GM12874 (cell line): ENCODE measurements around the gene EXOC4.

ENCODE experiments used
- TF ChIP-seq, protein P1 (sequence below): IDR thresholded peaks from 2 replicates; pipeline ENCODE4 v1.5.1; 2011; ENCODE audit warnings: low read depth, mild to moderate bottlenecking, control low read depth, low read length, moderate library complexity; ENCODE audit not compliant: insufficient read depth

EXOC4 gene

GRCh38 chr7:133412942-133413341, 160.1 kb downstream of the EXOC4 start:
- TF ChIP-seq, protein P1, sequence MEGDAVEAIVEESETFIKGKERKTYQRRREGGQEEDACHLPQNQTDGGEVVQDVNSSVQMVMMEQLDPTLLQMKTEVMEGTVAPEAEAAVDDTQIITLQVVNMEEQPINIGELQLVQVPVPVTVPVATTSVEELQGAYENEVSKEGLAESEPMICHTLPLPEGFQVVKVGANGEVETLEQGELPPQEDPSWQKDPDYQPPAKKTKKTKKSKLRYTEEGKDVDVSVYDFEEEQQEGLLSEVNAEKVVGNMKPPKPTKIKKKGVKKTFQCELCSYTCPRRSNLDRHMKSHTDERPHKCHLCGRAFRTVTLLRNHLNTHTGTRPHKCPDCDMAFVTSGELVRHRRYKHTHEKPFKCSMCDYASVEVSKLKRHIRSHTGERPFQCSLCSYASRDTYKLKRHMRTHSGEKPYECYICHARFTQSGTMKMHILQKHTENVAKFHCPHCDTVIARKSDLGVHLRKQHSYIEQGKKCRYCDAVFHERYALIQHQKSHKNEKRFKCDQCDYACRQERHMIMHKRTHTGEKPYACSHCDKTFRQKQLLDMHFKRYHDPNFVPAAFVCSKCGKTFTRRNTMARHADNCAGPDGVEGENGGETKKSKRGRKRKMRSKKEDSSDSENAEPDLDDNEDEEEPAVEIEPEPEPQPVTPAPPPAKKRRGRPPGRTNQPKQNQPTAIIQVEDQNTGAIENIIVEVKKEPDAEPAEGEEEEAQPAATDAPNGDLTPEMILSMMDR, result no peak

- TF ChIP-seq, protein P1, result no peak
Observed at GRCh38 chr7:133419041-133419440, 166.2 kb downstream of the EXOC4 start.

GRCh38 chr7:133423618-133424017, 170.7 kb downstream of the EXOC4 start:
- TF ChIP-seq, protein P1, result no peak

DNA sequence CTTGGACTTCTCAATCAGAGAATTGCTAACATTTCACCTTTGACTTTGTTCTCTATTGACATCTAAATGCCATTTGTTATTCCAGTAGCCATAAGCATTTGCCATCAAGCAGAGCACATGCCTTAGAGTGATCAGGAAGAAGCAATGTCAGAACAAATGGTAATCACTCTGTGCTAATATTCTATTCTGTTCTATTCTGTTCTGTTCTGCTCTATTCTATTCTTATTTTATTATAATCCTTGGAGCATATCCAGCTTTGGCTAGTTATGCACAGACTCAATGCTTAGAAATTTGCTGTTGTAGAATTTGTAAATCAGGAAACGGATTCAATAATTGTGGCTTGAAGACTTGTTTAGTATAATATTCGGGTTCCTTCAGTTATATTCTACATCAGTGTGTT, 175.4 kb downstream of the EXOC4 start:
- TF ChIP-seq, protein P1, result no peak

DNA sequence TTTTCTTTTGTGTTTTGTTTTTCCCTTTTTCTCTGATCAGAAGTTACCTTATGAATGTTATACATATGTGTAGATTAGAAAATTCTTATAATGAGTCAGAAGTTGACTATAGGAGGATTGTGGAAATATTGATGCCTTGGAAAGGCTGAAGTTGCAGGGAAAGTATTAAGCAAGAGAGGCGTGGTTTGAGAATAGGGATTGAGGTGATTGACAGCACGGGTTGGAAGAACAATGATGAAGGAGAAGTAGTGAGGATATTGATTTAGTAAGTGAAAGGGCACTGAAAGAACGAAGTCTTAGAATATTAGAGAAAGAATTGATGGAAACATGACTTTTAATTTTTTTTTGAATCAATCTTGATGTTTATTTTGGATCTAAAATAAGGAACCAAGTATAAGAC, 176.0 kb downstream of the EXOC4 start:
- TF ChIP-seq, protein P1, result no peak

DNA sequence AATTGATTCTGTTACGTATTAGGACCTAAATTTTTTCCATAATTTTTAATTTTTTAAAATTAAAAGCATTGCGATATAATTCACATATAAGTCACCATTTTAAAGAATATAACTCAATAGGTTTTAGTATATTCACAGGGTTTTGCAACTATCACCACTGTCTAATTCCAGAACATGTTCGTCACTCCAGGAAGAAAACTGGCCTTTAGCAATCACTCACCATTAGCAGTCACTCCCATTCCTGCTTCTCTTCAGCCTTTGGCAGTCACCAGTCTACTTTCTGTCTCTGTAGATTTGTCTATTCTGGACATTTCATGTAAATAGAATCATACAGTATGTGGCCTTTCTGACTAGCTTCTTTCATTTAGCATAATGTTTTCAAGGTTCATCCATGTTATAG, 176.5 kb downstream of the EXOC4 start:
- TF ChIP-seq, protein P1, result no peak

GRCh38 chr7:133431134-133431724, 178.4 kb downstream of the EXOC4 start:
- TF ChIP-seq, protein P1, result no peak
